CD4-positive, alpha-beta T cell treated with Interleukin-6 for 4 hours (primary cell): ENCODE results near the gene BICRAL.

ENCODE experiments used
- DNase-seq: peaks from one replicate; pipeline ENCODE4 v3.0.0-alpha.2; 2020; ENCODE audit warnings: mixed read lengths

Gene BICRAL

DNA sequence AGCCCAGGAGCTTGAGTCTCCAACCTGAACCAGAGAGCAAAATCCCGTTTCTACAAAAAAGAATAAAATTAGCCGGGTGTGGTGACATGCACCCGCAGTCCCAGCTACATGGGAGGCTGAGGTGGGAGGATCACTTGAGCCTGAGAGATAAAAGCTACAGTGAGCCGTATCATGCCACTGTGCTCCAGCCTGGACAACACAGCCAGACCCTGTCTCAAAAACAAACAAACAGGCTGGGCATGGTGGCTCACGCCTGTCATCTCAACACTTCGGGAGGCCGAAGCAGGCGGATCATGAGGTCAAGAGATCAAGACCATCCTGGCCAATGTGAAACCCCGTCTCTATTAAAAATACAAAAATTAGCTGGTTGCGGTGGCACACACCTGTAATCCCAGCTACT, 122.6 kb downstream of the BICRAL start:
- no peak for DNase-seq

DNA sequence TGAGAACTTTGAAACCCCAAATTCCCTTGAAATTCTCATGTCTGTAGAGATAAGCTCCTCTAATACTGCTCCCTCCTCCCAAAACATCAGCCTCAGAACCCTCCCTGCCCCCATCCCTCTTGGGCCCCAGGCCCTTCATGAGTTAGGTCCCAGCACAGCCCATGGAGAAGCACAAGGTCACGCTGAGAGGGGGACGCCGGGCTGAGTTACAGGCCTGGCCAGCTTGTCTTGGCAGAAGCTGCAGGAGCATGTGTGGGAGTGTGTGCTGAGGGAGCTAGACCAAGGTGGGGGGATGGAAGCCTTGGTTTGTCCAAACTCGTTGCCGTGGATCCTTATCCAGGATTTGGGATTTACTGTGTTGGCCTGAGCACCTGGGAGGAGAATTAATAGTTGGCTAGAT, 125.5 kb downstream of the BICRAL start:
- DNase-seq, result no peak

DNA sequence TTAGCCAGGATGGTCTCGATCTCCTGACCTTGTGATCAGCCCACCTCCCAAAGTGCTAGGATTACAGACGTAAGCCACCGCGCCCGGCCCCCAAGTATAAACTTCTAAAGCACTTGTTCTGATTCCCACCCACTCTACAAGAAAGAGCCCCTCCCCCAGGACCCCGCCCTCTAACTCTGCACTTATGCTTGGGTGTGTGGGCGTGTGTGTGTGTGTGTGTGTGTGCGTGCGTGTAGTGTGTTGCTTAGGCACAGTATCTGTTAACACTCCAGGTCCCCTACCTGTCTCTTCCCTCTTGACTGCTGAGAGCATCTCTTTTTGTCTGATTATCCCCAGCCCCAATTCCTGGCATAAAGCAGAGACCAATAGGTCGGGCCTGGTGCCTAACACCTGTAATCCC, 128.0 kb downstream of the BICRAL start:
- DNase-seq, result no peak

DNA sequence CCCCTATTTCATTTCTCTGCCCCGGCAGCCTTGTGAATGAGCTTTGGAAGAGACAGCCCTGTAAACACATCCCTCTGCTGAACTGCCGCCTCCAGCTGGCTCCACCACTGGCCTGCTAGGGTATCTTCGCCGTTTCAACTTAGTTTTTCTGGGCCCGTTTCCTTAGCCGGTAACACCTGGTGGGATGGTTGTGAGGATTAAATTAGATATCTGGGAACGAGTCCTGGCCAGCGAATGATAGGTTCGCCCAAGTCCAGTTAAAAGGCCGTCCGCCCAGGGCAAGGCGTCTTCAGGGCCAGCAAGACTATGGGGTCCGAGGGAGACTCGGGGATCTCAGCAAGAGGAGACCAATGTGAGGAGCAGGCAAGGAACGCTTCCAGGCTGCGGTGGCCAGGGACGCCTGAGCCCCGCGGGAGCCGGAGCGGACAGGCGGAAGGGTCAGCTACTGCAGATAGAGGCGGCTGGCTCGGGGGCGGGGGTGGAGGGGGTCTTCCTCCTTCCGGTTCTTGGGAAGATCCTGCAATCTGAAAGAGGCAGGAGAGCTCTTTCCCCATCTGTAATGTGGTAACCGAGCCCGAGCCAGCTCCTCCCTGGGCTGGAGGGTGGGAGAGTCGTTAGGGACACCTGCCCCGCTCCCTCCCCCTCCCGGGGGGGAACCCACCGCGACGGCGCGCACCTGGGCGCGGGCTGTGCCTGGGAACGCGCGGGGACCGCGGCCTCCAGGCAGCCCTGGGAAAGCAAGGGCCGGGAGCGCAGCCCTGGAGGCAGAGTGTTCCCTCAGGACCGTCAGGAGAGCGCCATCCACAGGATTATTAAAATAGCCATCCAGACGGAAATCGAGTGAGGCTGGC, 129.5 kb downstream of the BICRAL start:
- DNase-seq, result no peak

DNA sequence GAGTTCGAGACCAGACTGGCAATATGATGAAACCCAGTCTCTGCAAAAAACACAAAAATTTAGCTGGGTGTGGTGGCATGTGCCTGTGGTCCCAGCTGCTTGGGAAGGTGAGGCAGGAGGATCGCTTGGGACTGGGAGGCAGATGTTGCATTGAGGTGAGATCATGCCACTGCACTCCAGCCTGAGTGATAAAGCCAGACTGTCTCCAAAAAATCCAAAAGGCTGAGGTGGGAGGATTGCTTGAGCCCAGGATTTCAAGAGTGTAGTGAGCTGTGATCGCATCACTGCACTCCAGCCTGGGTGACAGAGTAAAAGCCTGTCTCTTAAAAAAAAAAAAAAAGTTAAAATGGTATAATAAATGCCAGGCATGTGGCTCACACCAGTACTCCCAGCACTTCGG, 132.7 kb downstream of the BICRAL start:
- DNase-seq, result no peak

DNA sequence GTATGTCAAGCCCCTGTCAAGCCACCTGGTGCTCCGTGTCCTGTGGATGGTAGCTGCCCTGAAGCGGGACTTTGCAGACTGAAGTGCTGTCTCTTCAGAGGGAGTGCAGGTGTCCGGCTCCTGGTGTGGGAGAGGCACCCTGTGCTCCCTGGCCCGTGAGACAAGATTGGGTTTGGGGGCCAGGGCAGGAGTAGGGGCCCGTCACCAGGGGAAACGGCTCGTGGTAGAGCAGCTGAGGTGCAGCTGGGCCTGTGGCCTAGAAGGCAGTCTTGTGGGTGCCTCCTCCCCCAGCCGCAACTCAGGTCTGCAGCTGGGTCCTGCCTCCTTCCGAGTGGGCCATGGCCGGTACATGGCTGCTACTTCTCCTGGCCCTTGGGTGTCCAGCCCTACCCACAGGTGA, 133.9 kb downstream of the BICRAL start, which contains the start of gene PTCRA:
TSS of gene PTCRA (plus strand) at position 322 of the 400 bp plus-strand sequence. CDS start at position 339, 17 bp downstream.
- no peak for DNase-seq

DNA sequence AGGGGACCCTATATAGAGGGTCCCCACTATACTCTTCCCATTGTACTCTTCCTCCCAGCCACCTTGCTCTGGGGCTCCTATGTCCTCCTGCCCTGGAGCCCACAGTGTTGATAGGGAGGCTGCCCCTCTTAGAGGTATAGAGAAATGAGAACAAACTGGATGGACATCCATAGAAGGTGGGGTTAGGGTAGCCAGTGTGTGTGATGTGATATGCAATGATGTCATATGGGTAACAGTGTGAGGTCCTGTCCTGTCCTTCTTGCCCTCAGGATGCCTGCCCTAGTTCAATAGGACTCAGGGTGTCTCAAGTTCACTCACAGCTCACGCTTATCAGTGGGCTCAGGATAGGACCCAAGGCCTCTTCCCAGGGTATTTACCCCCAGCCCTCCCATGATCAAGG, 134.4 kb downstream of the BICRAL start:
- DNase-seq, result no peak
